NCI-H82 treated with DMSO at 0.1 percent for 48 hours (cell line): ENCODE measurements around the gene VPS37C.
"Not testable (repeated sequence)": the region's sequence is repeated elsewhere in the genome, so short reads cannot be mapped to it uniquely, and the experiment has no call there.

Source experiments
- DNase-seq: peaks from one replicate; lab custom pipeline; 2025; ENCODE audit not compliant: unreplicated experiment; lab: John Stamatoyannopoulos, UW

The VPS37C gene

GRCh38 chr11:61102667-61103571 is 58.3 kb downstream of the VPS37C start:
- no peak for DNase-seq

GRCh38 chr11:61098778-61099177 is 62.4 kb downstream of the VPS37C start:
- no peak for DNase-seq

- not testable (repeated sequence) for DNase-seq
These were observed 63.0 kb downstream of the VPS37C start for GRCh38 chr11:61098261-61098660.

- no peak for DNase-seq
These were observed 66.2 kb downstream of the VPS37C start for GRCh38 chr11:61095021-61095420.

- DNase-seq, result not testable (repeated sequence)
These were observed 67.1 kb downstream of the VPS37C start for GRCh38 chr11:61094167-61094566.

- DNase-seq, result no peak
These were observed 68.1 kb downstream of the VPS37C start for GRCh38 chr11:61092908-61093763.

GRCh38 chr11:61092280-61092766 is 68.9 kb downstream of the VPS37C start:
- DNase-seq, result no peak

GRCh38 chr11:61091373-61092279 is 69.6 kb downstream of the VPS37C start:
- DNase-seq, result no peak

- DNase-seq, result no peak
These were observed 70.2 kb downstream of the VPS37C start for GRCh38 chr11:61090982-61091372.

GRCh38 chr11:61090521-61090920 is 70.7 kb downstream of the VPS37C start:
- DNase-seq, result no peak

- DNase-seq, result no peak
These were observed 71.3 kb downstream of the VPS37C start for GRCh38 chr11:61089806-61090491.

- DNase-seq, result no peak
These were observed 73.7 kb downstream of the VPS37C start for GRCh38 chr11:61087426-61088119.

- DNase-seq, result no peak
These were observed 77.6 kb downstream of the VPS37C start for GRCh38 chr11:61083601-61084147.

- no peak for DNase-seq
These were observed 78.2 kb downstream of the VPS37C start for GRCh38 chr11:61082931-61083531.

- DNase-seq, result no peak
These were observed 79.0 kb downstream of the VPS37C start for GRCh38 chr11:61082062-61082870.

GRCh38 chr11:61080986-61081590 is 80.1 kb downstream of the VPS37C start:
- no peak for DNase-seq

- DNase-seq, result no peak
These were observed 80.7 kb downstream of the VPS37C start for GRCh38 chr11:61080526-61080925.
